Epithelial cell of prostate (primary cell): ENCODE data around the gene ZNF879.

Experiments used
- DNase-seq: peaks from one replicate; pipeline ENCODE4 v3.0.0-alpha.2; 2011; ENCODE audit warnings: low read depth, low spot score
- H3K27ac ChIP-seq: fragments of 450-650 bp; 2 replicates; pipeline ENCODE4 v1.5.1; 2017; ENCODE audit warnings: mild to moderate bottlenecking

ZNF879 gene

GRCh38 chr5:178998441-178998840 is 25.2 kb upstream of the ZNF879 start:
- H3K27ac ChIP-seq, result no peak overlapping the region
- no peak for DNase-seq

GRCh38 chr5:179006564-179006963 is 17.0 kb upstream of the ZNF879 start:
- DNase-seq, result no peak
- no peak overlapping the region for H3K27ac ChIP-seq

- no peak overlapping the region for H3K27ac ChIP-seq
- DNase-seq, result no peak
Measured at GRCh38 chr5:179008667-179009066, 14.9 kb upstream of the ZNF879 start.

GRCh38 chr5:179033004-179033580 is 9.5 kb downstream of the ZNF879 start:
- DNase-seq, result no peak
- H3K27ac ChIP-seq, result no peak overlapping the region

- no peak overlapping the region for H3K27ac ChIP-seq
- no peak for DNase-seq
Measured at GRCh38 chr5:179044765-179045164, 21.2 kb downstream of the ZNF879 start.

- DNase-seq, result peak; percentile 8
Measured at GRCh38 chr5:179051784-179052183, 28.2 kb downstream of the ZNF879 start.

GRCh38 chr5:179054036-179054785 is 30.6 kb downstream of the ZNF879 start:
- H3K27ac ChIP-seq, result no peak overlapping the region
- DNase-seq, result no peak

More at GRCh38 chr5:179051784-179052183, 28.2 kb downstream of the ZNF879 start:
- H3K27ac ChIP-seq, result no peak overlapping the region

GRCh38 chr5:179054876-179055275 is 31.3 kb downstream of the ZNF879 start:
- DNase-seq, result no peak

GRCh38 chr5:179055436-179055835 is 31.8 kb downstream of the ZNF879 start:
- no peak overlapping the region for H3K27ac ChIP-seq
- DNase-seq, result no peak

More at GRCh38 chr5:179054876-179055275, 31.3 kb downstream of the ZNF879 start:
- no peak overlapping the region for H3K27ac ChIP-seq

- H3K27ac ChIP-seq, result no peak overlapping the region
- no peak for DNase-seq
Measured at GRCh38 chr5:179055841-179056240, 32.2 kb downstream of the ZNF879 start.

- peak; percentile 8 for DNase-seq
- H3K27ac ChIP-seq, result peak within 1 kb of the TSS; percentile 17
Measured at GRCh38 chr5:179060116-179061008, 36.8 kb downstream of the ZNF879 start, which contains the start of gene ZNF354C. Gene ZNF354C (plus strand): TSS chr5:179060373. CDS start chr5:179062069, 1,696 bp downstream.

- no peak for DNase-seq
- no peak overlapping the region for H3K27ac ChIP-seq
Measured at GRCh38 chr5:179061025-179061424, 37.4 kb downstream of the ZNF879 start.

- DNase-seq, result no peak
- no peak overlapping the region for H3K27ac ChIP-seq
Measured at GRCh38 chr5:179065703-179066102, 42.1 kb downstream of the ZNF879 start.

- no peak overlapping the region for H3K27ac ChIP-seq
- no peak for DNase-seq
Measured at GRCh38 chr5:179079165-179079987, 55.8 kb downstream of the ZNF879 start.

- H3K27ac ChIP-seq, result no peak overlapping the region
- no peak for DNase-seq
Measured at GRCh38 chr5:179080724-179081123, 57.1 kb downstream of the ZNF879 start.
